Measurements from ENCODE around the gene ARHGEF11. TPM values are rescaled to one million over a fixed set of nuclear protein-coding genes. Genes with fewer than 3 reads are reported as not detected.

Gene ARHGEF11
- total RNA-seq, 2 experiments from 2014 or later = 15.3 to 16.6 TPM

GRCh38 chr1:156947127-156947526 lies 98.4 kb downstream of the ARHGEF11 start:
- ATAC-seq (no peak), DNase-seq (no peak)
- H3K36me3 Mint-ChIP-seq (ENCODE audit: low read depth) = no peaks in the 10 kb centered on the region
- H3K4me1 Mint-ChIP-seq (ENCODE audit: low read depth) = no peaks in the 10 kb centered on the region
- CTCF ChIA-PET = interaction anchor here (1.8 kb wide), 1 partner anchor 10 kb away, joined by 5 read pairs; no protein-coding TSS in a partner anchor
- H3K9me3 Mint-ChIP-seq (ENCODE audit: insufficient read depth) = no peaks in the 10 kb centered on the region
- H3K27ac Mint-ChIP-seq = no peak overlapping the region
- no peaks in the 10 kb centered on the region for H3K27me3 Mint-ChIP-seq (ENCODE audit: low read depth)
- H3K4me3 Mint-ChIP-seq = no peak overlapping the region
- POLR2A ChIA-PET = no interaction called here

DNA sequence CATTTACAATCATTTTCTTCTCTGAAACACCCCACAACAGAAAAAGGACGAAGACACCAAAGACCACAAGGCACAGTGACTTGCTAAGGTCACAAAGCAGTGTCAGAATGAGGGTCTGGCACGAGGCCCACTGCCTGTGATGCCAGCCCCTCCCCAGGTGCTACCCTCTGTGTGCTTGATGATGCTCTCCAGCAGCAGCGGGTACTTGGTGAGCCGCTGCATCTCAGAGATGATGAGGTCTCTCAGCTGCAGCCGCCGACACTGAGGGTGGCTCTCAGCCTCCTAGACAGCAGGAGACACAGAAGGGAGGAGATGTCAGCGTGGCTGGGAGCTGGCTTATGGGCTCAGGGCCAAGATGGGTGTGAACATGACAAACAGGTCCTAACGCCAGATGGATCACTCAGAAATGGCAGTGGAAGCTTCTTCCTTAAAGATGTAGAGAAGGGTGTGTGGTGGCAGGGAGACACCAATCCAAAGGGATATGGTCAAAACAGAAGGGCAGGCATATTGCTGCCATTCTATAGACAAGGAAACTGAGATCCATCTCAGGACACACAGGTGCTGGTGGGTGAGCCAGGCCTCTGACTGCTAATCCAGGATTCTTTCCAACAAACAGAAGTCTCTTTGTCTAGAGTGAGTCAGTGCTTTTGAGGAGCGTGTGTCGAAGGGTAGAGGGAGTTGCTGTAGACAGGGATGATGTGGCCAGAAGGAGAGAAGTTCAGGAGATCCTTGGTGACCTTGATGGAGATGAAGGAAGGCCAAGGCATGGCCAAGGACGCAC lies 99.5 kb downstream of the ARHGEF11 start:
- Mint-ChIP-seq H3K4me1 (ENCODE audit: low read depth) (no peaks in the 10 kb centered on the region), H3K4me3 (no peak overlapping the region), H3K27me3 (ENCODE audit: low read depth) (no peaks in the 10 kb centered on the region), H3K36me3 (ENCODE audit: low read depth) (no peaks in the 10 kb centered on the region), H3K9me3 (ENCODE audit: insufficient read depth) (no peaks in the 10 kb centered on the region), H3K27ac (no peak overlapping the region)
- ChIA-PET POLR2A (no interaction called here), CTCF (interaction anchor here (1.2 kb wide), 1 partner anchor 18 kb away, joined by 3 read pairs; no protein-coding TSS in a partner anchor)
- DNase-seq (no peak), ATAC-seq (no peak)

DNA sequence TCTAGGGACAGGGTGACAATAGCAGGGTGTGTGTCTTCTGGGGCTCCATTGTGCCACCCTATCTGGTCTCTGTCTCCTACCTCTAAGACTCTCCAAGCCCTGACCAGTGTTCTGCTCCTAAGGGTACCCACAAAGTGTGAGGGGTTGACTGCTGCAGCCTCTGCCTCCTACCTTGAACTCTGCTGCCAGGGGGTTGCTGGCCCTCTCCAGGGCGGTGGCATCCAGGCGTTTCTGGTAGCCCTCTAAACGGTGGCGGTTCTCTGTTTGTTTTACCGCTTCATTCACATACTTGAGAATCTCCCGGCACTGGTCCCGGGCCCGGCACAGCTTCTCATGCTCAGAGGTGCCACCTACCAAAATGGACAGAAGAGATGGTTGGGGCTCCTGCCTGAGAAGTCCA lies 100.7 kb downstream of the ARHGEF11 start:
- H3K27ac Mint-ChIP-seq = no peak overlapping the region
- ATAC-seq (no peak), DNase-seq (no peak)
- POLR2A ChIA-PET = no interaction called here
- CTCF ChIA-PET = no interaction called here
- H3K4me3 Mint-ChIP-seq = no peak overlapping the region
- no peaks in the 10 kb centered on the region for H3K9me3 Mint-ChIP-seq (ENCODE audit: insufficient read depth)
- no peaks in the 10 kb centered on the region for H3K27me3 Mint-ChIP-seq (ENCODE audit: low read depth)
- H3K4me1 Mint-ChIP-seq (ENCODE audit: low read depth) = no peaks in the 10 kb centered on the region
- no peaks in the 10 kb centered on the region for H3K36me3 Mint-ChIP-seq (ENCODE audit: low read depth)

- no peak for ATAC-seq
- CTCF ChIA-PET = no interaction called here
- H3K9me3 Mint-ChIP-seq (ENCODE audit: insufficient read depth) = no peaks in the 10 kb centered on the region
- no peaks in the 10 kb centered on the region for H3K36me3 Mint-ChIP-seq (ENCODE audit: low read depth)
- H3K27me3 Mint-ChIP-seq (ENCODE audit: low read depth) = no peaks in the 10 kb centered on the region
- H3K4me1 Mint-ChIP-seq (ENCODE audit: low read depth) = no peaks in the 10 kb centered on the region
- POLR2A ChIA-PET = no interaction called here
- no peak for DNase-seq
- H3K27ac Mint-ChIP-seq = no peak overlapping the region
- no peak overlapping the region for H3K4me3 Mint-ChIP-seq
Observed at GRCh38 chr1:156944268-156944667, 101.3 kb downstream of the ARHGEF11 start.

- ChIA-PET CTCF (no interaction called here), POLR2A (no interaction called here)
- H3K27ac Mint-ChIP-seq = no peak overlapping the region
Observed at GRCh38 chr1:156943756-156944155, 101.8 kb downstream of the ARHGEF11 start.

DNA sequence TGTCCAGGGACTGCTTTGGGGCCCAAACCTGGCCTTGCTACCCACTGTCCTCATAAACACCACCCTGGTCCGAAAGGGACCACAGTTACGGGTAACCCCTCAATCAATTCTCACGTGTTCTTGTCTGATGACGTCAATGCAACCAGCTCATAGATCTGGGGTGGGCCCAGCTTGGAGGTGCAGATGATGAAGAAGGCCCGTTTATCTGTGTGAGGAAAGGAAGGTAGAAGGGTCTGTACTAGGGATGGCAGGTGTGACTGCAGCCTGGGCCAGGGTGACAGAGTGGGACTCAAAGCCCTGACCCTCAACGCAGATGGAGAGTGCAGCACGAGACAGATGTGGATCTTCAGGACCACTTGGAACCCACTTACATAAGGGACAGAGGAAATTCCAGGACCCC lies 103.0 kb downstream of the ARHGEF11 start:
- ATAC-seq (no peak), DNase-seq (no peak)
- POLR2A ChIA-PET = no interaction called here
- Mint-ChIP-seq H3K27ac (no peak overlapping the region), H3K4me3 (no peak overlapping the region), H3K36me3 (ENCODE audit: low read depth) (no peaks in the 10 kb centered on the region), H3K4me1 (ENCODE audit: low read depth) (no peaks in the 10 kb centered on the region), H3K9me3 (ENCODE audit: insufficient read depth) (no peaks in the 10 kb centered on the region), H3K27me3 (ENCODE audit: low read depth) (no peaks in the 10 kb centered on the region)
- CTCF ChIA-PET = no interaction called here

More at GRCh38 chr1:156943756-156944155, 101.8 kb downstream of the ARHGEF11 start:
- Mint-ChIP-seq H3K36me3 (ENCODE audit: low read depth) (no peaks in the 10 kb centered on the region), H3K27me3 (ENCODE audit: low read depth) (no peaks in the 10 kb centered on the region), H3K4me1 (ENCODE audit: low read depth) (no peaks in the 10 kb centered on the region), H3K9me3 (ENCODE audit: insufficient read depth) (no peaks in the 10 kb centered on the region), H3K4me3 (no peak overlapping the region)
- DNase-seq (no peak), ATAC-seq (no peak)

- POLR2A ChIA-PET = no interaction called here
- DNase-seq = no peak
- Mint-ChIP-seq H3K27me3 (ENCODE audit: low read depth) (no peaks in the 10 kb centered on the region), H3K4me1 (ENCODE audit: low read depth) (no peaks in the 10 kb centered on the region), H3K36me3 (ENCODE audit: low read depth) (no peaks in the 10 kb centered on the region), H3K4me3 (no peak overlapping the region), H3K27ac (no peak overlapping the region), H3K9me3 (ENCODE audit: insufficient read depth) (no peaks in the 10 kb centered on the region)
- no peak for ATAC-seq
- CTCF ChIA-PET = no interaction called here
Observed at GRCh38 chr1:156942176-156942575, 103.4 kb downstream of the ARHGEF11 start.

- Mint-ChIP-seq H3K4me1 (ENCODE audit: low read depth) (no peaks in the 10 kb centered on the region), H3K36me3 (ENCODE audit: low read depth) (no peaks in the 10 kb centered on the region), H3K27ac (no peak overlapping the region), H3K4me3 (no peak overlapping the region), H3K27me3 (ENCODE audit: low read depth) (no peaks in the 10 kb centered on the region), H3K9me3 (ENCODE audit: insufficient read depth) (no peaks in the 10 kb centered on the region)
- no peak for DNase-seq
- ChIA-PET POLR2A (no interaction called here), CTCF (no interaction called here)
- ATAC-seq = no peak
Observed at GRCh38 chr1:156941675-156942074, 103.9 kb downstream of the ARHGEF11 start.

DNA sequence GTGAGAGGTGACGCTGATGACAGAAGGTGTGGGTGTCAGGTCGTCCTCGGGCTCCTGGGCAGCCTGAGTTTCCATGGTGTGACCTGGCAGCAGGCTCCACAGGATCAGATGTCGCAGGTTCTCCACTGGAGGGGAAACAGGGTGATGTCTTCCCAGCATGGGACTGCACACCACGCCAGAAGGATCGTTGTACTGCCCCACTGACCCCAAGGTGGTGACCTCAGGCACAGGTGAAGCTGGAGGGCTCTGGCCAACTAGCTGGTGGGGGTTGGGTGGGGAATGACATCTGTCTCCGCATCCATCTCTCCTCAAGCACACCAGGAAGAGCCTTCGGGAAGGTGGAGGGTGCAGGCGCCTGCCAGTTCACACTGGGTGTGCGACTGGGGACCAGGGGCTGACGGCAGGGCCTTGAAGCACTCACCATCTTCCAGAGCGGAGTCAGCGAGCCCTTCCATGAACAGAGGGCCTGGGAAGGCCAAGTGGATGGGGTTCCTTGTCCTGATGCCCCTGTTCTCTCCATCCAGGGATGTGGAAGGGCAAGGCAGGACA lies 105.7 kb downstream of the ARHGEF11 start:
- DNase-seq (no peak), ATAC-seq (no peak)
- Mint-ChIP-seq H3K36me3 (ENCODE audit: low read depth) (no peaks in the 10 kb centered on the region), H3K27ac (no peak overlapping the region), H3K4me1 (ENCODE audit: low read depth) (no peaks in the 10 kb centered on the region), H3K27me3 (ENCODE audit: low read depth) (no peaks in the 10 kb centered on the region), H3K9me3 (ENCODE audit: insufficient read depth) (no peaks in the 10 kb centered on the region), H3K4me3 (no peak overlapping the region)
- POLR2A ChIA-PET = no interaction called here
- CTCF ChIA-PET = no interaction called here

DNA sequence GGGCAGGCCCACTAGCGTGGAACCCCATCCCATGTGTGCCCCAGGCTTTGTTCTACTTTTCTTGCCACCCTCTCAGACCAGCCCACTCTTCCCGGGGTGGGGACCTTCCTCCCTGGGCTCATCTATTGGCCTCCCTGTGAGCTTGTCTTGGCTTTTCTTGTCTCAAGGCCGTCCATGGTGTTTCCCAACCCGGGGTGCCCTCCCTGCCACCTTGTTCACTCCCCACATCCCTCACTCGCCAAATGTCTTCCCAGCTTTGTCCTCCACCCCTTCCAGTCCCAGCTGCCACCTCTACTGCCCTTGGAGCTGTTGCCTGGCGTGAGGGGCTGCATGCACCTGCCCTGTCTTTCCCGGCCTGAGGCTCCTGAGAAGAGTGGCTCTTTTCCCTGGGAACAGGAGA lies 106.7 kb downstream of the ARHGEF11 start:
- no peak overlapping the region for H3K27ac Mint-ChIP-seq
- H3K36me3 Mint-ChIP-seq (ENCODE audit: low read depth) = no peaks in the 10 kb centered on the region
- H3K4me3 Mint-ChIP-seq = no peak overlapping the region
- H3K27me3 Mint-ChIP-seq (ENCODE audit: low read depth) = no peaks in the 10 kb centered on the region
- ChIA-PET CTCF (no interaction called here), POLR2A (no interaction called here)
- no peaks in the 10 kb centered on the region for H3K9me3 Mint-ChIP-seq (ENCODE audit: insufficient read depth)
- no peak for DNase-seq
- no peak for ATAC-seq
- H3K4me1 Mint-ChIP-seq (ENCODE audit: low read depth) = no peaks in the 10 kb centered on the region

DNA sequence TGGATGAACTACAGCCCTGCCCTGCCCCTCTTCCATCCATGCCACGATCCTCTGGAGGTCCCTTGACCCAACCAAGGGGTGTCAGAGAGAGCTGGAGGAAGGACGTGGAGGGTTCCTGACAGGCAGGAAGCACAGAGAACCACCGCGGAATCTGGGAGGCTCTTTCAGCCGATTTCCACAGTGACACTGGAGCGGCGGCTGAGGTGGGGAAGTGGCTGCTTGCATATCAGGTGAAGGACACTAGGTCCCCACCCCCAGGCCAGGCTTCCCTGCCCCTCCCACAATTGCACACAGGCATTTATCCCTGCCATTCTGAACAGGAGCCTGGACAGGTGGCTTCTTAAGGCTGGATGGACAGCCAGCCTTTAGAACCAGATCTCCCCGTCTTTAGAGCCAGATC lies 107.7 kb downstream of the ARHGEF11 start:
- H3K27ac Mint-ChIP-seq = no peak overlapping the region
- DNase-seq = no peak
- ATAC-seq = no peak
- H3K27me3 Mint-ChIP-seq (ENCODE audit: low read depth) = no peaks in the 10 kb centered on the region
- no peak overlapping the region for H3K4me3 Mint-ChIP-seq
- no peaks in the 10 kb centered on the region for H3K9me3 Mint-ChIP-seq (ENCODE audit: insufficient read depth)
- H3K36me3 Mint-ChIP-seq (ENCODE audit: low read depth) = no peaks in the 10 kb centered on the region
- CTCF ChIA-PET = interaction anchor here (1.3 to 2.0 kb wide), 4 partner anchors 10 to 248 kb away, joined by 3 to 12 read pairs (median 4); no protein-coding TSS in a partner anchor
- no peaks in the 10 kb centered on the region for H3K4me1 Mint-ChIP-seq (ENCODE audit: low read depth)
- POLR2A ChIA-PET = no interaction called here

GRCh38 chr1:156936721-156937220 lies 108.8 kb downstream of the ARHGEF11 start:
- no peak overlapping the region for H3K4me3 Mint-ChIP-seq
- ChIA-PET POLR2A (no interaction called here), CTCF (interaction anchor here (1.3 to 2.0 kb wide), 4 partner anchors 10 to 247 kb away, joined by 3 to 12 read pairs (median 4); no protein-coding TSS in a partner anchor)
- DNase-seq = no peak
- no peak overlapping the region for H3K27ac Mint-ChIP-seq
- H3K27me3 Mint-ChIP-seq (ENCODE audit: low read depth) = peaks cover 7% of the 10 kb centered on the region
- no peaks in the 10 kb centered on the region for H3K36me3 Mint-ChIP-seq (ENCODE audit: low read depth)
- no peaks in the 10 kb centered on the region for H3K4me1 Mint-ChIP-seq (ENCODE audit: low read depth)
- ATAC-seq = no peak
- no peaks in the 10 kb centered on the region for H3K9me3 Mint-ChIP-seq (ENCODE audit: insufficient read depth)

Data from activated CD8-positive, alpha-beta T cell treated with anti-CD3 and anti-CD28 coated beads, Interleukin-2, amount 10 ng/mL, durations not matched to agents 7 days and 5 days (primary cell).